SK-N-MC (cell line): ENCODE results near the gene GADD45GIP1.

Source experiments
- DNase-seq: peaks from one replicate; pipeline ENCODE4 v3.0.0-alpha.2; 2011; ENCODE audit warnings: low read depth, low spot score
- H3K27ac ChIP-seq: fragments of 200-600 bp; sonication (generic); 2 replicates; pipeline ENCODE4 v1.5.1; 2016; ENCODE audit warnings: mixed run types
- H3K36me3 ChIP-seq: fragments of 200-600 bp; sonication (generic); 2 replicates; pipeline ENCODE4 v1.6.1; 2017; ENCODE audit warnings: antibody characterized with exemption, low read length, mixed read lengths; ENCODE audit not compliant: insufficient read depth
- H3K4me3 ChIP-seq: fragments of 200-600 bp; sonication (generic); 2 replicates; pipeline ENCODE4 v1.5.1; 2016
- H3K9ac ChIP-seq: fragments of 200-600 bp; sonication (generic); 2 replicates; pipeline ENCODE4 v1.8.0; 2017; ENCODE audit warnings: mixed run types, mixed read lengths; ENCODE audit not compliant: insufficient read length
- H3K9me3 ChIP-seq: fragments of 200-600 bp; sonication (generic); 2 replicates; pipeline ENCODE4 v1.6.1; 2017; ENCODE audit warnings: low read depth, mild to moderate bottlenecking, antibody characterized with exemption, low read length, moderate library complexity, mixed read lengths
- EZH2 ChIP-seq: fragments of 200-600 bp; sonication (generic); IDR thresholded peaks from one replicate; pipeline ENCODE4 v1.6.1; 2017; ENCODE audit warnings: antibody characterized with exemption
- FOXP2 ChIP-seq: optimal IDR thresholded peaks from 2 replicates; pipeline ENCODE3; 2011; ENCODE audit warnings: mild to moderate bottlenecking, moderate library complexity; ENCODE audit not compliant: insufficient read depth; ENCODE audit errors: extremely low read length, control extremely low read depth
- POLR2AphosphoS5 ChIP-seq: IDR thresholded peaks from 2 replicates; pipeline ENCODE4 v1.6.1; 2012; ENCODE audit warnings: mild to moderate bottlenecking, low read depth, low read length, borderline replicate concordance

Gene GADD45GIP1

DNA sequence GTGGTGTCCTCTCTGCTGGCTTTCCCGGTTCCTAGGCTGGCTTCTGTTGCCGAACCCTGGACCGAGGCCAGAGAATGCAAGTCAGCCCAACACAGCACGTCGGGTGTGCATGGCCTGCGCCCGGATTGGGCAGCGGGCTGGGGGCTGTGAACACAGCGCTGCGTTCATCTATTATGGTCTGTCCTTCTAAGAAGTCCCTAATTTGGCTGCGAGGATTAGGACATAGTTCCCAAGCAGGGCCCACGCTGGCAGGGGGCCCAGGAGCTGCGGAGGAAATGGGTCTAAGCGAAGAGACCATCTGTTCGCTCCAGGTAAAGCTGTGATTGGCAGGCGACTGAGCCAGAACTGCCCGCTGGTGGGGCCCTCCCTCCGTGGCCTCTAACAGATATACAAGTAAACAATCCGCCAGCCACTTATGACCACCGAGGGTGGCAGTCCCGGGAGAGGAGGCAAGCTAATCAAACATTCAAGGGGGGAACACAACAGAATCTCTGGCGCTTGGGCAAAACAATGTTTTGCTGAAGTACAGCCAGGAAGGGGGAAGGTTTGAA, 43.9 kb downstream of the GADD45GIP1 start:
- TF ChIP-seq EZH2, result no peak
- TF ChIP-seq FOXP2, result no peak
- no peak for TF ChIP-seq POLR2AphosphoS5
- Histone ChIP-seq H3K27ac (peak overlapping the region; percentile 14), H3K36me3 (no peaks in the 10 kb centered on the region), H3K9ac (peak overlapping the region; percentile 11), H3K9me3 (no peaks in the 10 kb centered on the region), H3K4me3 (no peak overlapping the region)
- no peak for DNase-seq

DNA sequence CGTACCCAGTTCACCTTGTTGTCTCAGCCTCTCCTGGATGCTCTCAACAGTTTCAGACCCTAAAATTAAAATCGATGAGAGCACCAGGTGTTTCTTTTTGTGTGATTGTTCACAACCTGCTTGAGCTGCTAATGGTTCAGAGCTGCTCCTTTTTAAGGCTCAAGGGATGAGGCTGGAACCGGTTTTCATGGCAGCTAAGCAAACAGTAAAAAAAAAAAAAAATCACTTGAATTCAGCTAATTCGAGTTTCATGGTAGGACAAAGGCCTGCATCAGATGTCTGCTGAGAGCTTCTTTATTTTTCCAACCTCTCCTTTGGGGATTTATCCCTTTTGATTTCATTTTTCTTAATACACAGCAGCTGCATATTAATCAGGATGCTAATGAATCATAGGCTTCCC, 44.5 kb downstream of the GADD45GIP1 start:
- no peaks in the 10 kb centered on the region for H3K9me3 ChIP-seq
- no peak overlapping the region for H3K9ac ChIP-seq
- DNase-seq, result no peak
- H3K4me3 ChIP-seq, result no peak overlapping the region
- no peaks in the 10 kb centered on the region for H3K36me3 ChIP-seq
- TF ChIP-seq EZH2 (no peak), POLR2AphosphoS5 (no peak)
- peak overlapping the region; percentile 14; the same call in 1 of the 2 replicates for H3K27ac ChIP-seq

DNA sequence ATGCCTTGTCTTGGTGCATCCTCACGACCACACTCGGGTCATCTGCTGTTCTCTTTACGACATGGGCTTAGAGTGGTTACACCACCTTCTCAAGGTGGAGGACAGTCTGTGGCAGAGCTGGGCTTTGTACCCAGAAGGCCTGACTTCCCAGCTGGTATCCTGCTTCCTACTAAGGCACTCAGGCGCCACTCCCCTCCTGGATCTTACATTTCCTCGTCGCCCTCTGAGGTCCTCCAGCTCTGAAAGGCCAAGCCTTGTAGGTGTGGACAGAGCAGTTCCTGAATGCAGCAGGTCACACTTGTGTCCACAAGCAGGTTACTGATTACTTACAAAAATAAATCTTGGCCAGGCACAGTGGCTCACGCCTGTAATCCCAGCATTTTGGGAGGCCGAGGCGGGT, 49.9 kb downstream of the GADD45GIP1 start:
- Histone ChIP-seq H3K4me3 (no peak overlapping the region), H3K36me3 (no peaks in the 10 kb centered on the region), H3K27ac (no peak overlapping the region), H3K9me3 (no peaks in the 10 kb centered on the region), H3K9ac (no peak overlapping the region)
- TF ChIP-seq FOXP2 (no peak), POLR2AphosphoS5 (no peak), EZH2 (no peak)
- DNase-seq, result no peak
